ENCODE data around the gene PDE8A. TPM values are rescaled to one million over a fixed set of nuclear protein-coding genes. Genes with fewer than 3 reads are reported as not detected.

Gene PDE8A
- total and polyA plus RNA-seq, 2 of the 4 experiments (the other 2 are of a cell fraction) = 32.4 to 35.9 TPM

GRCh38 chr15:85125056-85125661 lies 143.5 kb downstream of the PDE8A start:
- no peak overlapping the region for H4K8ac ChIP-seq (ENCODE audit: low read depth in 2 of 2, low read length in 2 of 2)
- no peak overlapping the region for H3K27ac ChIP-seq (ENCODE audit: insufficient read depth, low read length)
- no peak overlapping the region for H3K56ac ChIP-seq (ENCODE audit: extremely low read depth, insufficient read depth, low read length)
- no peak overlapping the region for H2AK5ac ChIP-seq (ENCODE audit: low read depth, low read length)
- no peak overlapping the region for H3K9ac ChIP-seq (ENCODE audit: low read depth, low read length)
- no peak overlapping the region for H4K5ac ChIP-seq (ENCODE audit: low read depth, low read length)
- peak overlapping the region; percentile 23 for H2AK9ac ChIP-seq (replicated peaks; ENCODE audit: low read depth, low read length, poor library complexity)
- DNase-seq (peak; percentile 57), ATAC-seq (ENCODE audit: low read depth) (peak; percentile 81)
- no peak overlapping the region for H4K91ac ChIP-seq (ENCODE audit: insufficient read depth, low read depth, low read length)
- H3K4me3 ChIP-seq (ENCODE audit: insufficient read depth, low read depth, low read length) = no peak overlapping the region
- H4K20me1 ChIP-seq (ENCODE audit: insufficient read depth, low read length) = no peaks in the 10 kb centered on the region
- H3K18ac ChIP-seq (ENCODE audit: low read depth, low read length) = no peak overlapping the region
- H3K4me2 ChIP-seq (ENCODE audit: low read depth, low read length) = no peak overlapping the region
- peak overlapping the region; percentile 29; the same call in 1 of the 2 replicates for H3K23ac ChIP-seq (ENCODE audit: low read depth, low read length)
- BruUV-seq (replicated peaks) = no TSS peak
- no peak overlapping the region for H2AFZ ChIP-seq (replicated peaks; ENCODE audit: low read length, poor library complexity)
- H3K9me3 ChIP-seq (ENCODE audit: control insufficient read depth, insufficient read depth, low read length) = no peaks in the 10 kb centered on the region
- 0 out of 2 replicates have a peak overlapping the region, but pooled peaks have one; percentile 30 for H3K14ac ChIP-seq (replicated peaks; ENCODE audit: low read depth, low read length)
- no peaks in the 10 kb centered on the region for H3K27me3 ChIP-seq (ENCODE audit: control insufficient read depth, insufficient read depth, low read length)
- CTCF ChIA-PET = interaction anchor here (0.6 to 1.0 kb wide), 2 partner anchors 315 to 374 kb away, joined by 3 read pairs; no protein-coding TSS in a partner anchor
- H3K79me1 ChIP-seq (ENCODE audit: low read depth in 1 of 2, low read length in 2 of 2) = peaks cover 8 to 14% of the 10 kb centered on the region in 2 experiments; a peak in 3 of 4 replicates
- WGBS, 2 experiments (ENCODE audit: extremely low coverage in 2 of 2, insufficient read length in 1 of 2) = 60% methylated on average over 1 of the region's 4 CpGs; no CpG with 5 or more reads in 1 of the 2 experiments
- dilution Hi-C loops (cut with HindIII; ENCODE audit: low sequenced_read_pairs, unreplicated experiment) = no loop called here
- intact Hi-C loops (cut with micrococcal nuclease) = loop anchor here (5.0 kb wide), 1 partner anchor 38 kb away; no protein-coding TSS in a partner anchor
- no peak overlapping the region for H2BK5ac ChIP-seq (ENCODE audit: low read depth, low read length, poor library complexity, severe bottlenecking)
- no peak overlapping the region for H2BK15ac ChIP-seq (ENCODE audit: low read depth, low read length)
- peaks cover 24% of the 10 kb centered on the region for H3K36me3 ChIP-seq (ENCODE audit: control insufficient read depth, insufficient read depth, low read length)
- H3K4ac ChIP-seq (ENCODE audit: low read depth, low read length) = 0 out of 2 replicates have a peak overlapping the region, but pooled peaks have one; percentile 5
- POLR2A ChIA-PET (ENCODE audit: unreplicated experiment) = no interaction called here
- TF ChIP-seq CHD1 (IDR thresholded peaks at IDR 0.05; ENCODE audit: low read depth, low read length) (no peak), FOS (IDR thresholded peaks at IDR 0.05; ENCODE audit: low read depth, low read length) (peak; percentile 25; the same call in 1 of the 2 replicates), USF2 (IDR thresholded peaks at IDR 0.05; ENCODE audit: low read depth, low read length) (no peak), RAD21 (IDR thresholded peaks at IDR 0.05; ENCODE audit: low read length) (no peak), MAZ (IDR thresholded peaks at IDR 0.05; ENCODE audit: borderline replicate concordance, low read depth, low read length) (no peak)
- peaks cover 6% of the 10 kb centered on the region for H3K4me1 ChIP-seq (ENCODE audit: control insufficient read depth, insufficient read depth, low read length)
- no peak overlapping the region for H2BK20ac ChIP-seq (ENCODE audit: low read depth, low read length)
- in situ Hi-C loops (cut with MboI; ENCODE audit: low sequenced_read_pairs) = no loop called here
- peaks cover 16% of the 10 kb centered on the region for H3K9me1 ChIP-seq (ENCODE audit: insufficient read depth, low read length)
- H2BK120ac ChIP-seq (ENCODE audit: low read depth, low read length) = no peak overlapping the region
